Pancreas (tissue), 10 donors: Measurements from ENCODE around the gene CLEC20A. TPM values are rescaled to one million over a fixed set of nuclear protein-coding genes. Genes with fewer than 3 reads are reported as not detected.

ENCODE experiments used
- ATAC-seq, 4 donors: fragments of 200-7000 bp; cut with Tn5 transposase; one replicate each; pipeline versions ENCODE4 v1.8.0 to v1.9.1; 2020; ENCODE audit warnings: mild to moderate bottlenecking in 4 of 4, moderate library complexity in 4 of 4
- DNase-seq, 6 donors: peaks; one replicate each; pipeline ENCODE4 v3.0.0-alpha.2; 2020
- FAIRE-seq: peaks from 2 replicates; lab custom pipeline; 2012; peaks lifted over from hg19 to GRCh38; lab: Jason Lieb, UNC
- H3K27ac ChIP-seq, 4 donors: fragments of 200-600 bp; sonication (generic); 1 replicate in 3 of 4; 2 replicates in 1 of 4; pipeline versions ENCODE4 v1.5.0 to v1.8.0; 2020
- H3K27me3 ChIP-seq, 4 donors: fragments of 200-600 bp; one replicate each; pipeline ENCODE4 v1.8.0; 2021
- H3K36me3 ChIP-seq, 3 donors: fragments of 200-600 bp; sonication (generic) in 1 of 3; one replicate each; pipeline versions ENCODE4 v1.5.0 to v1.8.0; 2020 to 2021
- H3K4me1 ChIP-seq, 3 donors: fragments of 200-600 bp; one replicate each; pipeline ENCODE4 v1.8.0; 2021
- H3K4me3 ChIP-seq, 4 donors: fragments of 200-600 bp; sonication (generic) in 2 of 4; one replicate each; pipeline versions ENCODE4 v1.5.0 to v1.8.0; 2020 to 2021
- H3K9me3 ChIP-seq, 4 donors: fragments of 200-600 bp; one replicate each; pipeline ENCODE4 v1.8.0; 2021
- WGBS, 2 donors: extraction: QIAGEN DNeasy Blood & Tissue Kit; methylation state at CpG; one replicate each; pipeline ENCODE4 v1.1.7; 2013; 5-methylcytosine and 5-hydroxymethylcytosine counted together
- intact Hi-C, 3 donors: fragments of 100-400 bp; cut with DNase I; formaldehyde crosslinking; loops; one replicate each; pipeline versions ENCODE4 v1.11.1 to v1.14.2; 2022
- polyA plus RNA-seq, 2 donors: library from polyadenylated mRNA; stranded (reverse); fragments of 200-250 nt; gene quantifications; one replicate each; pipeline ENCODE4 v1.2.3, GENCODE V29; 2013
- total RNA-seq, 6 donors: library from RNA; stranded (reverse); fragmentation: NEBNext Ultra II Directional in 4 of 6; extraction: Animal tissue kit (Norgen Biotek cat#: 25700) in 4 of 6; gene quantifications; one replicate each; pipeline versions ENCODE4 v1.2.1 to v1.2.4, GENCODE V29; 2021 to 2023
- TF ChIP-seq, protein P1 (sequence below), 4 donors: fragments of 200-600 bp; sonication (generic) in 3 of 4; IDR thresholded peaks; one replicate each; pipeline versions ENCODE4 v1.5.0 to v1.8.0; 2021; ENCODE audit warnings: antibody characterized with exemption in 4 of 4
- donor health status: healthy with polysubstance abuse.
- donor health status: DM: no; HTN: no; CAD: no; lungs with moderate emphysema.
- donor health status: DM: no; HTN: no; CAD: no.
- donor health status: control.
- donor health status: control.
- donor health status: Bipolar disorder and iron deficiency.
- donor health status: DM: yes; HTN: yes; CAD: no.
- donor health status: DM: no; HTN: no; CAD: no.
- donor health status: DM: no; HTN: no; CAD: no.
- donor health status: DM: yes; HTN: yes; CAD: no.

The CLEC20A gene
- total and polyA plus RNA-seq, 8 donors = not detected

DNA sequence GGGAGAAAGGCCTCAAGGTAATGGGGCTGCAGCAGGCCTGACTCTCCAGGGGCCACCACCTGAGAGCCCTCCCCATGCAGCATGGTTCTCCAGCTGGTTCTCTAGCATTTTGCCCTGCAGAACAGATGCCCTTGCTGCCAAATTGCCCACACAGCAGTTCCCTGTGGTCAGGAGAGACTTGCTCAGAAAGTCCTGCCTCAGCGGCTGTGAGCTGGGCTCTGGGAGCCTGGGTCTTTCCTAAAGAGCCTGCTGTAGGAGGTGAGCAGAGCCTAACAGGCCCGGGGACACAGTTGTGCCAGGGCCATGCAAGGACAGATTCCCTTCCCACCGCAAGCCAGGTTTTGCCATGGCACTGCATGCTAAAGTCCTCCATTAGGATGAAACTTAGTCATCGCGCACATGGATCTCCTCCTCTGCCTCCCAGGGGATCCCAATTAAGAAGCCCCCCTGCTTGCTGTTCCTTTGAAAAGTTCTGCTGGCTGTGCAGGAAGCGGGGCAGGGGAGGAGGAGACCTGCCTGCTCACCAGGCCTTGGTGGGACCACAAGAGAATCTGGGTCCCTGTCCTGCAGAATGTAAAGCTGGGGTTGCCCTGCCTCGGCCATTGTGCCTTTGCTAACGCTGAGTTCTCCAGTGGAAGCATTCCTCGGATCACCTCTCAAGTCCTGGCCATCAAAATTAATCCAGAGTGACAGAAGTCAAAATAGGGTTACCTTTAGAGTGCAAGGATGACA, 37.5 kb upstream of the CLEC20A start:
- H3K27me3 ChIP-seq = no peaks in the 10 kb centered on the region
- 93 to 94% methylated on average over 9 of the region's 9 CpGs for WGBS, 2 donors
- no peak overlapping the region for H3K27ac ChIP-seq
- FAIRE-seq (no peak), ATAC-seq (no peak), DNase-seq (no peak)
- TF ChIP-seq, protein P1, sequence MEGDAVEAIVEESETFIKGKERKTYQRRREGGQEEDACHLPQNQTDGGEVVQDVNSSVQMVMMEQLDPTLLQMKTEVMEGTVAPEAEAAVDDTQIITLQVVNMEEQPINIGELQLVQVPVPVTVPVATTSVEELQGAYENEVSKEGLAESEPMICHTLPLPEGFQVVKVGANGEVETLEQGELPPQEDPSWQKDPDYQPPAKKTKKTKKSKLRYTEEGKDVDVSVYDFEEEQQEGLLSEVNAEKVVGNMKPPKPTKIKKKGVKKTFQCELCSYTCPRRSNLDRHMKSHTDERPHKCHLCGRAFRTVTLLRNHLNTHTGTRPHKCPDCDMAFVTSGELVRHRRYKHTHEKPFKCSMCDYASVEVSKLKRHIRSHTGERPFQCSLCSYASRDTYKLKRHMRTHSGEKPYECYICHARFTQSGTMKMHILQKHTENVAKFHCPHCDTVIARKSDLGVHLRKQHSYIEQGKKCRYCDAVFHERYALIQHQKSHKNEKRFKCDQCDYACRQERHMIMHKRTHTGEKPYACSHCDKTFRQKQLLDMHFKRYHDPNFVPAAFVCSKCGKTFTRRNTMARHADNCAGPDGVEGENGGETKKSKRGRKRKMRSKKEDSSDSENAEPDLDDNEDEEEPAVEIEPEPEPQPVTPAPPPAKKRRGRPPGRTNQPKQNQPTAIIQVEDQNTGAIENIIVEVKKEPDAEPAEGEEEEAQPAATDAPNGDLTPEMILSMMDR (IDR thresholded peaks at IDR 0.05) = no peak
- H3K36me3 ChIP-seq = no peaks in the 10 kb centered on the region
- intact Hi-C loops = loop anchor here in 1 of 3 donors (10.0 kb wide), 1 partner anchor 220 kb away; no protein-coding TSS in a partner anchor
- H3K4me1 ChIP-seq = no peaks in the 10 kb centered on the region
- H3K9me3 ChIP-seq = no peaks in the 10 kb centered on the region
- H3K4me3 ChIP-seq = no peak overlapping the region

GRCh38 chr1:178533121-178533946, 36.6 kb upstream of the CLEC20A start:
- DNase-seq (no peak), FAIRE-seq (no peak), ATAC-seq (no peak)
- Histone ChIP-seq H3K9me3 (no peaks in the 10 kb centered on the region), H3K27me3 (no peaks in the 10 kb centered on the region), H3K36me3 (no peaks in the 10 kb centered on the region), H3K27ac (no peak overlapping the region), H3K4me3 (no peak overlapping the region), H3K4me1 (no peaks in the 10 kb centered on the region)
- intact Hi-C loops = loop anchor here in 1 of 3 donors (10.0 kb wide), 1 partner anchor 221 kb away; no protein-coding TSS in a partner anchor
- WGBS, 2 donors = 53 to 58% methylated on average over 9 of the region's 9 CpGs
- TF ChIP-seq, protein P1 (IDR thresholded peaks at IDR 0.05) = no peak

DNA sequence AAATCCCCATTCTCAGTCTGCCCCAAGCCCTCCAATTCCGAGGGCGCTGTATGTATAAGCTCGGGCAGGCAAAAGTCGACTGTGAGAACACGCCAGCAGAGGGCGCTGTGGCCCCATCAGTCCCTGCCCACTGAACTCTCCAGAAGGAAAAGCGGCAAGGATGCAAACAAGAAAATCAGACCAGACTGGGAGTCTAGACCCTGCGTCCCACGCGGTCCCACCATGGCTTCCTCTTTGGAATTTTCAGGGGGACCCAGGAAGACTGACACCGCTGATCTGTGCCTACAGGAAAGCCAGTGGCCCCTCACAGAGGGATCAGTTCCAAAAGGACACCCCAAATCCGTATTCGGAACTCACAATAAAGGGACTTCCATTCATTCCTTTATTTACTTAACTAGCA, 35.6 kb upstream of the CLEC20A start:
- ATAC-seq (peak; percentile 69 to 89 (median 85)), DNase-seq (peak; percentile 62 to 95 (median 86)), FAIRE-seq (no peak)
- H3K9me3 ChIP-seq = no peaks in the 10 kb centered on the region
- H3K36me3 ChIP-seq = no peaks in the 10 kb centered on the region
- no peak overlapping the region for H3K4me3 ChIP-seq
- H3K27ac ChIP-seq = no peak overlapping the region
- TF ChIP-seq, protein P1 (IDR thresholded peaks at IDR 0.05) = peak; percentile 79 to 90 (median 87)
- H3K4me1 ChIP-seq = no peaks in the 10 kb centered on the region
- no peaks in the 10 kb centered on the region for H3K27me3 ChIP-seq
- intact Hi-C loops = loop anchor here in 1 of 3 donors (10.0 kb wide), 1 partner anchor 222 kb away; no protein-coding TSS in a partner anchor
- WGBS, 2 donors = 10 to 13% methylated on average over 13 of the region's 13 CpGs

GRCh38 chr1:178531887-178532286, 35.1 kb upstream of the CLEC20A start:
- H3K4me1 ChIP-seq = no peaks in the 10 kb centered on the region
- intact Hi-C loops = loop anchor here in 1 of 3 donors (10.0 kb wide), 1 partner anchor 223 kb away; no protein-coding TSS in a partner anchor
- H3K27ac ChIP-seq = no peak overlapping the region
- FAIRE-seq = no peak
- H3K4me3 ChIP-seq = no peak overlapping the region
- TF ChIP-seq, protein P1 (IDR thresholded peaks at IDR 0.05) = no peak
- H3K36me3 ChIP-seq = no peaks in the 10 kb centered on the region
- no peaks in the 10 kb centered on the region for H3K9me3 ChIP-seq
- no peaks in the 10 kb centered on the region for H3K27me3 ChIP-seq
- peak in 1 of 6 donors; percentile 32 for DNase-seq
- peak in 3 of 4 donors; percentile 4 to 9 (median 7) for ATAC-seq
- 51 to 56% methylated on average over 10 of the region's 10 CpGs for WGBS, 2 donors
